ENCODE measurements around the gene MS4A6A.
"Not testable (repeated sequence)": the region's sequence is repeated elsewhere in the genome, so short reads cannot be mapped to it uniquely, and the experiment has no call there.

Gene MS4A6A

GRCh38 chr11:60182541-60183330, at the start of gene MS4A6A:
TSS of gene MS4A6A (minus strand) at chr11:60183083. CDS start at chr11:60181727, 1,356 bp downstream.
- DNase-seq (ENCODE audit: low read depth): no peak

- DNase-seq (ENCODE audit: low read depth): no peak
Measured at GRCh38 chr11:60230681-60231080, 47.8 kb upstream of the MS4A6A start.

- no peak for DNase-seq (ENCODE audit: low read depth)
Measured at GRCh38 chr11:60222141-60222540, 39.3 kb upstream of the MS4A6A start.

GRCh38 chr11:60221692-60222091, 38.8 kb upstream of the MS4A6A start:
- DNase-seq (ENCODE audit: low read depth): no peak

GRCh38 chr11:60221181-60221580, 38.3 kb upstream of the MS4A6A start:
- DNase-seq (ENCODE audit: low read depth): no peak

- no peak for DNase-seq (ENCODE audit: low read depth)
Measured at GRCh38 chr11:60214386-60214785, 31.5 kb upstream of the MS4A6A start.

GRCh38 chr11:60211206-60211605, 28.3 kb upstream of the MS4A6A start:
- DNase-seq (ENCODE audit: low read depth): no peak

GRCh38 chr11:60209977-60210376, 27.1 kb upstream of the MS4A6A start:
- no peak for DNase-seq (ENCODE audit: low read depth)

- DNase-seq (ENCODE audit: low read depth): no peak
Measured at GRCh38 chr11:60208951-60209350, 26.1 kb upstream of the MS4A6A start.

GRCh38 chr11:60208146-60208895, 25.4 kb upstream of the MS4A6A start:
- no peak for DNase-seq (ENCODE audit: low read depth)

GRCh38 chr11:60206616-60207015, 23.7 kb upstream of the MS4A6A start:
- no peak for DNase-seq (ENCODE audit: low read depth)

GRCh38 chr11:60204922-60205321, 22.0 kb upstream of the MS4A6A start:
- no peak for DNase-seq (ENCODE audit: low read depth)

- DNase-seq (ENCODE audit: low read depth): not testable (repeated sequence)
Measured at GRCh38 chr11:60201334-60201733, 18.5 kb upstream of the MS4A6A start.

- DNase-seq (ENCODE audit: low read depth): no peak
Measured at GRCh38 chr11:60197442-60197841, 14.6 kb upstream of the MS4A6A start.

- no peak for DNase-seq (ENCODE audit: low read depth)
Measured at GRCh38 chr11:60195923-60196368, 13.1 kb upstream of the MS4A6A start.

GRCh38 chr11:60194511-60194910, 11.6 kb upstream of the MS4A6A start:
- DNase-seq (ENCODE audit: low read depth): no peak

- DNase-seq (ENCODE audit: low read depth): no peak
Measured at GRCh38 chr11:60193687-60194433, 11.0 kb upstream of the MS4A6A start.

GRCh38 chr11:60192564-60192963, 9.7 kb upstream of the MS4A6A start:
- not testable (repeated sequence) for DNase-seq (ENCODE audit: low read depth)

GRCh38 chr11:60188481-60188880, 5.6 kb upstream of the MS4A6A start:
- DNase-seq (ENCODE audit: low read depth): not testable (repeated sequence)

GRCh38 chr11:60186128-60186527, 3.2 kb upstream of the MS4A6A start:
- DNase-seq (ENCODE audit: low read depth): not testable (repeated sequence)

- not testable (repeated sequence) for DNase-seq (ENCODE audit: low read depth)
Measured at GRCh38 chr11:60185512-60185827, 2.6 kb upstream of the MS4A6A start.

- DNase-seq (ENCODE audit: low read depth): no peak
Measured at GRCh38 chr11:60184824-60185511, 2.1 kb upstream of the MS4A6A start.
